ENCODE results near the gene DNAH6. TPM values are rescaled to one million over a fixed set of nuclear protein-coding genes. Genes with fewer than 3 reads are reported as not detected.

The DNAH6 gene
- polyA plus RNA-seq, 1 donor (not counting 4 experiments of a cell fraction or from before 2014, with no cell fraction given): 0.05 TPM

GRCh38 chr2:84861539-84861938, 345.2 kb downstream of the DNAH6 start:
- Histone ChIP-seq H3K4me3 (ENCODE audit: control insufficient read depth in 2 of 3, extremely low read depth in 1 of 3, insufficient read depth in 2 of 3, low read depth in 1 of 3, low read length in 3 of 3) (no peak overlapping the region), H3K9me3 (ENCODE audit: control insufficient read depth, low read depth, low read length) (no peaks in the 10 kb centered on the region), H3K9ac (ENCODE audit: control insufficient read depth, extremely low read depth, insufficient read depth, low read length) (no peak overlapping the region), H4K20me1 (ENCODE audit: control insufficient read depth, extremely low read depth, insufficient read depth, low read length) (no peaks in the 10 kb centered on the region), H3K27ac (ENCODE audit: control insufficient read depth, insufficient read depth, low read length) (no peak overlapping the region), H3K4me2 (ENCODE audit: control insufficient read depth, extremely low read depth, insufficient read depth, low read depth, low read length) (no peak overlapping the region), H3K9me1 (ENCODE audit: control insufficient read depth, extremely low read depth, insufficient read depth, low read length) (no peaks in the 10 kb centered on the region), H2AFZ (ENCODE audit: control insufficient read depth, low read length) (no peak overlapping the region), H3K79me2 (ENCODE audit: control insufficient read depth, insufficient read depth, low read length) (no peaks in the 10 kb centered on the region), H3K27me3 (ENCODE audit: control insufficient read depth, extremely low read depth, insufficient read depth, low read length) (peaks cover 3% of the 10 kb centered on the region), H3K36me3 (ENCODE audit: control insufficient read depth in 2 of 2, extremely low read depth in 1 of 2, insufficient read depth in 2 of 2, low read length in 2 of 2) (no peaks in the 10 kb centered on the region), H3K4me1 (ENCODE audit: control insufficient read depth, extremely low read depth, insufficient read depth, low read length) (no peaks in the 10 kb centered on the region)
- DNase-seq (ENCODE audit: low read depth, low spot score) (no peak), FAIRE-seq (no peak)
- dilution Hi-C loops (cut with MboI; ENCODE audit: extremely low pct_ligation_motif_present, low sequenced_read_pairs): no loop called here
- TF ChIP-seq EZH2 (IDR thresholded peaks at IDR 0.05; ENCODE audit: low read length): no peak
- TF ChIP-seq, protein P1, sequence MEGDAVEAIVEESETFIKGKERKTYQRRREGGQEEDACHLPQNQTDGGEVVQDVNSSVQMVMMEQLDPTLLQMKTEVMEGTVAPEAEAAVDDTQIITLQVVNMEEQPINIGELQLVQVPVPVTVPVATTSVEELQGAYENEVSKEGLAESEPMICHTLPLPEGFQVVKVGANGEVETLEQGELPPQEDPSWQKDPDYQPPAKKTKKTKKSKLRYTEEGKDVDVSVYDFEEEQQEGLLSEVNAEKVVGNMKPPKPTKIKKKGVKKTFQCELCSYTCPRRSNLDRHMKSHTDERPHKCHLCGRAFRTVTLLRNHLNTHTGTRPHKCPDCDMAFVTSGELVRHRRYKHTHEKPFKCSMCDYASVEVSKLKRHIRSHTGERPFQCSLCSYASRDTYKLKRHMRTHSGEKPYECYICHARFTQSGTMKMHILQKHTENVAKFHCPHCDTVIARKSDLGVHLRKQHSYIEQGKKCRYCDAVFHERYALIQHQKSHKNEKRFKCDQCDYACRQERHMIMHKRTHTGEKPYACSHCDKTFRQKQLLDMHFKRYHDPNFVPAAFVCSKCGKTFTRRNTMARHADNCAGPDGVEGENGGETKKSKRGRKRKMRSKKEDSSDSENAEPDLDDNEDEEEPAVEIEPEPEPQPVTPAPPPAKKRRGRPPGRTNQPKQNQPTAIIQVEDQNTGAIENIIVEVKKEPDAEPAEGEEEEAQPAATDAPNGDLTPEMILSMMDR (optimal IDR thresholded peaks at IDR 0.05 in 1 of 3, IDR thresholded peaks at IDR 0.05 in 1 of 3, conservative IDR thresholded peaks at IDR 0.05 in 1 of 3; ENCODE audit: extremely low read depth in 1 of 3, insufficient read depth in 2 of 3, low read length in 3 of 3): no peak

DNA sequence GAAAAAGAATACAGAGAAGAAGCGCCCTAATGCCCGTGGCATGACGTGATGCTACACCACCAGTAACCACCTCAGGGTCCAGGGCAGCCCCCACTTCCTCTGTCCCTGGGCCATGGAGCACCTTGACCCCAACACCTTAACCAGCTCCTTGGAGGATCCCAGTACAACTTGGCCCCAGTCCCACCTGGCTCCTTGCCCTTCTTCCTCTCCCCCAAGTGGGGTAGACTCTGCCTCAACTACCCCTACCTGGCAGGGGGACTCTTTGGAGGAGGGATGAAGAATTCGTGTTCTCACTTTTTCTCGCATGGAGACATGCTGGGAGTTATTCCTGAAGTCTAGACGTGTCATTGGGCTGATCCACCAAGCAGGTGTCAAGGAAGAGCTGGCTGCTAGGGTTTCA, 345.7 kb downstream of the DNAH6 start:
- no peak overlapping the region for H3K9ac ChIP-seq (ENCODE audit: control insufficient read depth, extremely low read depth, insufficient read depth, low read length)
- H3K4me1 ChIP-seq (ENCODE audit: control insufficient read depth, extremely low read depth, insufficient read depth, low read length): no peaks in the 10 kb centered on the region
- H3K9me3 ChIP-seq (ENCODE audit: control insufficient read depth, low read depth, low read length): no peaks in the 10 kb centered on the region
- H3K4me2 ChIP-seq (ENCODE audit: control insufficient read depth, extremely low read depth, insufficient read depth, low read depth, low read length): no peak overlapping the region
- H3K27me3 ChIP-seq (ENCODE audit: control insufficient read depth, extremely low read depth, insufficient read depth, low read length): peaks cover 3% of the 10 kb centered on the region
- TF ChIP-seq, protein P1 (optimal IDR thresholded peaks at IDR 0.05 in 1 of 3, IDR thresholded peaks at IDR 0.05 in 1 of 3, conservative IDR thresholded peaks at IDR 0.05 in 1 of 3; ENCODE audit: extremely low read depth in 1 of 3, insufficient read depth in 2 of 3, low read length in 3 of 3): no peak
- no peak for TF ChIP-seq EZH2 (IDR thresholded peaks at IDR 0.05; ENCODE audit: low read length)
- no peak overlapping the region for H3K4me3 ChIP-seq (ENCODE audit: control insufficient read depth in 2 of 3, extremely low read depth in 1 of 3, insufficient read depth in 2 of 3, low read depth in 1 of 3, low read length in 3 of 3)
- dilution Hi-C loops (cut with MboI; ENCODE audit: extremely low pct_ligation_motif_present, low sequenced_read_pairs): no loop called here
- no peak overlapping the region for H3K27ac ChIP-seq (ENCODE audit: control insufficient read depth, insufficient read depth, low read length)
- H3K9me1 ChIP-seq (ENCODE audit: control insufficient read depth, extremely low read depth, insufficient read depth, low read length): no peaks in the 10 kb centered on the region
- no peak overlapping the region for H2AFZ ChIP-seq (ENCODE audit: control insufficient read depth, low read length)
- no peak for DNase-seq (ENCODE audit: low read depth, low spot score)
- H3K79me2 ChIP-seq (ENCODE audit: control insufficient read depth, insufficient read depth, low read length): no peaks in the 10 kb centered on the region
- no peaks in the 10 kb centered on the region for H4K20me1 ChIP-seq (ENCODE audit: control insufficient read depth, extremely low read depth, insufficient read depth, low read length)
- H3K36me3 ChIP-seq (ENCODE audit: control insufficient read depth in 2 of 2, extremely low read depth in 1 of 2, insufficient read depth in 2 of 2, low read length in 2 of 2): no peaks in the 10 kb centered on the region
- no peak for FAIRE-seq
